ENCODE results near the gene CALCOCO2. TPM values are rescaled to one million over a fixed set of nuclear protein-coding genes. Genes with fewer than 3 reads are reported as not detected.

Gene CALCOCO2
- total and polyA plus RNA-seq, 2 of the 13 experiments (the other 11 are each of a cell fraction or from before 2014, with no cell fraction given), result 72.9 to 111 TPM

DNA sequence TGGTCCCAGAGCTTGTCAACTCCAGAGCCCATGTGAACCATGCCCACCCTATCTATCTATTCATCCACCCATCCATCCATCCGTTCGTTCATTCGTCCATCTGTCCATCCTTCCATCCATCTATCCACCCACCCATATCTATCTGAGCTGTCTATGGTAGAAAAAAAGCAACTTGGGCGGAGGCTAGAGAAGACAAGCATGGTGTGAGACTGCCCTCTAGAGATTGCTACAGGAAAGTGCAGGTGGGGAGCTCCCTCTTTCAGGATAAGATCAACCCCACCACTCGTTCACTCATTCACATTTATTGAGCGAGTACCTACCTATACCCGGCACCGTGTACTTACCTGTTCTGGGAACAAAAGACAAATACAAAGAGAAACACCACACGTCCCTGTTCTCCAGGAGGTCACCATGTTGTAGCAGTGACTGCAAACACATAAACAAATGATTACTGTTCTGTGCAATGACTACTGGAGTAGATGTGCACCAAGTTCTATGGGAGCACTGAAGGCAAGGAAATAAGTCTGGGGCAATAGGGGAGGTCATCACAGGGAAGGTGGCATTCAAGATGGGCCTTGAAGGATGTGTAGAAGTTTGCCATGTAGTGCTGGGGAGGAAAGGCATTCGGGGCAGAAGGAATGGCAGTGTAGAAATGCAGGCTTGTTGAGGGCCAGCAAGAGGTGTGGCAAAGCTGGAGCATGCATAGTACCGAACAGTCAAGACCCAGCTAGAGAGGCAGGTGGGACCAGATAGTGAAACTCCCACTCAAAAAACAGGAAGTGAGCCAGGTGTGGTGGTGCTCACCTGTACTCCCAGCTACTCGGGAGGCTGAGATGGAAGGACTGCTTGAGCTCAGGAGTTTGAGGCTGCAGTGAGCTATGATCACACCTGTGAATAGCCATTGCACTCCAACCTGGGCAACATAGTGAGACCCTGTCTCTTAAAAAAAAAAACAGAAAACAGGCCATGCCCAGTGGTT is 48.4 kb downstream of the CALCOCO2 start (continued):
- TF ChIP-seq ZNF230 (CRISPR knock-in tag; IDR thresholded peaks at IDR 0.05), result no peak
- no peak for TF ChIP-seq NR2F6 (IDR thresholded peaks at IDR 0.05)
- 0 out of 2 replicates have a peak, but pooled peaks have one; percentile 12 for TF ChIP-seq NR2F6 (CRISPR knock-in tag; IDR thresholded peaks at IDR 0.05)
- peak in 1 of 2 experiments; percentile 66; a peak in 1 of 4 replicates for TF ChIP-seq KLF16 (CRISPR knock-in tag; IDR thresholded peaks at IDR 0.05)
- TF ChIP-seq FOXO1 (CRISPR knock-in tag; IDR thresholded peaks at IDR 0.05), result no peak
- TF ChIP-seq FIP1L1 (IDR thresholded peaks at IDR 0.05; ENCODE audit: borderline replicate concordance, insufficient read depth, low read depth, low read length), result no peak
- TF ChIP-seq, protein P1, sequence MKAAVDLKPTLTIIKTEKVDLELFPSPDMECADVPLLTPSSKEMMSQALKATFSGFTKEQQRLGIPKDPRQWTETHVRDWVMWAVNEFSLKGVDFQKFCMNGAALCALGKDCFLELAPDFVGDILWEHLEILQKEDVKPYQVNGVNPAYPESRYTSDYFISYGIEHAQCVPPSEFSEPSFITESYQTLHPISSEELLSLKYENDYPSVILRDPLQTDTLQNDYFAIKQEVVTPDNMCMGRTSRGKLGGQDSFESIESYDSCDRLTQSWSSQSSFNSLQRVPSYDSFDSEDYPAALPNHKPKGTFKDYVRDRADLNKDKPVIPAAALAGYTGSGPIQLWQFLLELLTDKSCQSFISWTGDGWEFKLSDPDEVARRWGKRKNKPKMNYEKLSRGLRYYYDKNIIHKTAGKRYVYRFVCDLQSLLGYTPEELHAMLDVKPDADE (CRISPR knock-in tag; IDR thresholded peaks at IDR 0.05), result no peak
- TF ChIP-seq HOXA9 (CRISPR knock-in tag; IDR thresholded peaks at IDR 0.05; ENCODE audit: borderline replicate concordance), result no peak
- no peak for TF ChIP-seq ZNF510 (CRISPR knock-in tag; IDR thresholded peaks at IDR 0.05; ENCODE audit: low read depth)
- TF ChIP-seq SOX6 (IDR thresholded peaks at IDR 0.05), result no peak
- TF ChIP-seq SOX6 (CRISPR knock-in tag; IDR thresholded peaks at IDR 0.05), result no peak
- TF ChIP-seq STAG1 (CRISPR knock-in tag; IDR thresholded peaks at IDR 0.05), result peak; percentile 99
- TF ChIP-seq, protein P2, sequence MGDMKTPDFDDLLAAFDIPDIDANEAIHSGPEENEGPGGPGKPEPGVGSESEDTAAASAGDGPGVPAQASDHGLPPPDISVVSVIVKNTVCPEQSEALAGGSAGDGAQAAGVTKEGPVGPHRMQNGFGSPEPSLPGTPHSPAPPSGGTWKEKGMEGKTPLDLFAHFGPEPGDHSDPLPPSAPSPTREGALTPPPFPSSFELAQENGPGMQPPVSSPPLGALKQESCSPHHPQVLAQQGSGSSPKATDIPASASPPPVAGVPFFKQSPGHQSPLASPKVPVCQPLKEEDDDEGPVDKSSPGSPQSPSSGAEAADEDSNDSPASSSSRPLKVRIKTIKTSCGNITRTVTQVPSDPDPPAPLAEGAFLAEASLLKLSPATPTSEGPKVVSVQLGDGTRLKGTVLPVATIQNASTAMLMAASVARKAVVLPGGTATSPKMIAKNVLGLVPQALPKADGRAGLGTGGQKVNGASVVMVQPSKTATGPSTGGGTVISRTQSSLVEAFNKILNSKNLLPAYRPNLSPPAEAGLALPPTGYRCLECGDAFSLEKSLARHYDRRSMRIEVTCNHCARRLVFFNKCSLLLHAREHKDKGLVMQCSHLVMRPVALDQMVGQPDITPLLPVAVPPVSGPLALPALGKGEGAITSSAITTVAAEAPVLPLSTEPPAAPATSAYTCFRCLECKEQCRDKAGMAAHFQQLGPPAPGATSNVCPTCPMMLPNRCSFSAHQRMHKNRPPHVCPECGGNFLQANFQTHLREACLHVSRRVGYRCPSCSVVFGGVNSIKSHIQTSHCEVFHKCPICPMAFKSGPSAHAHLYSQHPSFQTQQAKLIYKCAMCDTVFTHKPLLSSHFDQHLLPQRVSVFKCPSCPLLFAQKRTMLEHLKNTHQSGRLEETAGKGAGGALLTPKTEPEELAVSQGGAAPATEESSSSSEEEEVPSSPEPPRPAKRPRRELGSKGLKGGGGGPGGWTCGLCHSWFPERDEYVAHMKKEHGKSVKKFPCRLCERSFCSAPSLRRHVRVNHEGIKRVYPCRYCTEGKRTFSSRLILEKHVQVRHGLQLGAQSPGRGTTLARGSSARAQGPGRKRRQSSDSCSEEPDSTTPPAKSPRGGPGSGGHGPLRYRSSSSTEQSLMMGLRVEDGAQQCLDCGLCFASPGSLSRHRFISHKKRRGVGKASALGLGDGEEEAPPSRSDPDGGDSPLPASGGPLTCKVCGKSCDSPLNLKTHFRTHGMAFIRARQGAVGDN (CRISPR knock-in tag; IDR thresholded peaks at IDR 0.05), result no peak
- TF ChIP-seq BRD4 (CRISPR knock-in tag; IDR thresholded peaks at IDR 0.05), result no peak
- TF ChIP-seq, protein P3, sequence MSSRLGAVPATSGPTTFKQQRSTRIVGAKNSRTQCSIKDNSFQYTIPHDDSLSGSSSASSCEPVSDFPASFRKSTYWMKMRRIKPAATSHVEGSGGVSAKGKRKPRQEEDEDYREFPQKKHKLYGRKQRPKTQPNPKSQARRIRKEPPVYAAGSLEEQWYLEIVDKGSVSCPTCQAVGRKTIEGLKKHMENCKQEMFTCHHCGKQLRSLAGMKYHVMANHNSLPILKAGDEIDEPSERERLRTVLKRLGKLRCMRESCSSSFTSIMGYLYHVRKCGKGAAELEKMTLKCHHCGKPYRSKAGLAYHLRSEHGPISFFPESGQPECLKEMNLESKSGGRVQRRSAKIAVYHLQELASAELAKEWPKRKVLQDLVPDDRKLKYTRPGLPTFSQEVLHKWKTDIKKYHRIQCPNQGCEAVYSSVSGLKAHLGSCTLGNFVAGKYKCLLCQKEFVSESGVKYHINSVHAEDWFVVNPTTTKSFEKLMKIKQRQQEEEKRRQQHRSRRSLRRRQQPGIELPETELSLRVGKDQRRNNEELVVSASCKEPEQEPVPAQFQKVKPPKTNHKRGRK (CRISPR knock-in tag; IDR thresholded peaks at IDR 0.05), result no peak
- TF ChIP-seq ZSCAN22 (CRISPR knock-in tag; IDR thresholded peaks at IDR 0.05), result no peak
- TF ChIP-seq, protein P4, sequence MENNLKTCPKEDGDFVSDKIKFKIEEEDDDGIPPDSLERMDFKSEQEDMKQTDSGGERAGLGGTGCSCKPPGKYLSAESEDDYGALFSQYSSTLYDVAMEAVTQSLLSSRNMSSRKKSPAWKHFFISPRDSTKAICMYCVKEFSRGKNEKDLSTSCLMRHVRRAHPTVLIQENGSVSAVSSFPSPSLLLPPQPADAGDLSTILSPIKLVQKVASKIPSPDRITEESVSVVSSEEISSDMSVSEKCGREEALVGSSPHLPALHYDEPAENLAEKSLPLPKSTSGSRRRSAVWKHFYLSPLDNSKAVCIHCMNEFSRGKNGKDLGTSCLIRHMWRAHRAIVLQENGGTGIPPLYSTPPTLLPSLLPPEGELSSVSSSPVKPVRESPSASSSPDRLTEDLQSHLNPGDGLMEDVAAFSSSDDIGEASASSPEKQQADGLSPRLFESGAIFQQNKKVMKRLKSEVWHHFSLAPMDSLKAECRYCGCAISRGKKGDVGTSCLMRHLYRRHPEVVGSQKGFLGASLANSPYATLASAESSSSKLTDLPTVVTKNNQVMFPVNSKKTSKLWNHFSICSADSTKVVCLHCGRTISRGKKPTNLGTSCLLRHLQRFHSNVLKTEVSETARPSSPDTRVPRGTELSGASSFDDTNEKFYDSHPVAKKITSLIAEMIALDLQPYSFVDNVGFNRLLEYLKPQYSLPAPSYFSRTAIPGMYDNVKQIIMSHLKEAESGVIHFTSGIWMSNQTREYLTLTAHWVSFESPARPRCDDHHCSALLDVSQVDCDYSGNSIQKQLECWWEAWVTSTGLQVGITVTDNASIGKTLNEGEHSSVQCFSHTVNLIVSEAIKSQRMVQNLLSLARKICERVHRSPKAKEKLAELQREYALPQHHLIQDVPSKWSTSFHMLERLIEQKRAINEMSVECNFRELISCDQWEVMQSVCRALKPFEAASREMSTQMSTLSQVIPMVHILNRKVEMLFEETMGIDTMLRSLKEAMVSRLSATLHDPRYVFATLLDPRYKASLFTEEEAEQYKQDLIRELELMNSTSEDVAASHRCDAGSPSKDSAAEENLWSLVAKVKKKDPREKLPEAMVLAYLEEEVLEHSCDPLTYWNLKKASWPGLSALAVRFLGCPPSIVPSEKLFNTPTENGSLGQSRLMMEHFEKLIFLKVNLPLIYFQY (CRISPR knock-in tag; IDR thresholded peaks at IDR 0.05; ENCODE audit: borderline replicate concordance), result no peak
